OCI-LY3 (cell line): Measurements from ENCODE around the gene WASF2.

Experiments
- CTCF ChIP-seq: fragments of 200-600, 300-600 bp; sonication (generic); IDR thresholded peaks from 2 replicates; pipeline ENCODE4 v1.5.1; 2014; ENCODE audit warnings: antibody characterized with exemption, low read length, low read depth
- EZH2phosphoT487 ChIP-seq: fragments of 200-600 bp; shearing (Covaris generic); IDR thresholded peaks from 2 replicates; pipeline ENCODE4 v1.6.1; 2018; ENCODE audit warnings: antibody characterized with exemption, mixed run types, low read depth

- TF ChIP-seq CTCF (no peak), EZH2phosphoT487 (no peak)
Observed at GRCh38 chr1:27520651-27521050, 30.7 kb upstream of the WASF2 start.
